K562 (cell line): ENCODE data around the gene IFNAR2.

Experiments
- POLR2A ChIP-seq: fragments of 450-650 bp; conservative IDR thresholded peaks from 2 replicates; pipeline ENCODE4 v1.6.1; 2016
- TCF7 ChIP-seq: sonication (generic); IDR thresholded peaks from 2 replicates; pipeline ENCODE4 v1.6.1; 2016; ENCODE audit warnings: antibody characterized with exemption, borderline replicate concordance

DNA sequence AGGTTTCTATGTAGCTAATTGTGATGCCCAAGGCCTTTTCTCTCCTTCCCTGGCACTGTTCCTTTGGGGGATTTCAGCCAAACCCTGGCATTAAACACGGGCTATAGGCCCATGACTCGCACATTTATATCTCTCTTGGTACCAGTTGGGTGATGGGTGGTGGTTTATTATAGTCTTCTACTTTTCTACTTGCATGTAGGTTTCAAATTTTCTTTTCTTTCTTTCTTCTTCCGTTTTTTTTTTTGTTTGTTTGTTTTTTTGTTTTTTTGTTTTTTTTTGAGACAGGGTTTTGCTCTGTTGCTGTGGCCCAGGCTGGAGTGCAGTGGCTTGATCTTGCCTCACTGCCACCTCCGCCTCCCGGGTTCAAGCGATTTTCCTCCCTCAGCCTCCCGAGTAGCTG is 37.5 kb downstream of the IFNAR2 start:
- TF ChIP-seq POLR2A (no peak), TCF7 (no peak)
